ENCODE results near the gene LENG9. TPM values are rescaled to one million over a fixed set of nuclear protein-coding genes. Genes with fewer than 3 reads are reported as not detected.
"Not testable (repeated sequence)": the region's sequence is repeated elsewhere in the genome, so short reads cannot be mapped to it uniquely, and the experiment has no call there.

The LENG9 gene
- total RNA-seq, 1 donor: 3.3 TPM

- not testable (repeated sequence) for H3K9me3 ChIP-seq (ENCODE audit: low read depth, low read length); H3K4me3 ChIP-seq (ENCODE audit: low read length)
- peaks cover 26% of the 10 kb centered on the region for H3K27me3 ChIP-seq (ENCODE audit: insufficient read depth, low read length)
- H3K4me1 ChIP-seq (ENCODE audit: insufficient read depth, low read length): peaks cover 36% of the 10 kb centered on the region
Measured at GRCh38 chr19:54466110-54466480, 2.5 kb upstream of the LENG9 start.

- peaks cover 21% of the 10 kb centered on the region for H3K27me3 ChIP-seq (ENCODE audit: insufficient read depth, low read length)
- H3K9me3 ChIP-seq (ENCODE audit: low read depth, low read length): no peaks in the 10 kb centered on the region
- no peak overlapping the region for H3K4me3 ChIP-seq (ENCODE audit: low read length)
- H3K4me1 ChIP-seq (ENCODE audit: insufficient read depth, low read length): peaks cover 33% of the 10 kb centered on the region
Measured at GRCh38 chr19:54465426-54466109, 2.0 kb upstream of the LENG9 start.

GRCh38 chr19:54464630-54465425 is 1.2 kb upstream of the LENG9 start:
- Histone ChIP-seq H3K27me3 (ENCODE audit: insufficient read depth, low read length) (peaks cover 13% of the 10 kb centered on the region), H3K9me3 (ENCODE audit: low read depth, low read length) (no peaks in the 10 kb centered on the region), H3K4me3 (ENCODE audit: low read length) (peak overlapping the region; percentile 61), H3K4me1 (ENCODE audit: insufficient read depth, low read length) (peaks cover 33% of the 10 kb centered on the region)

- H3K27me3 ChIP-seq (ENCODE audit: insufficient read depth, low read length): peaks cover 7% of the 10 kb centered on the region
- H3K4me1 ChIP-seq (ENCODE audit: insufficient read depth, low read length): peaks cover 33% of the 10 kb centered on the region
- no peaks in the 10 kb centered on the region for H3K9me3 ChIP-seq (ENCODE audit: low read depth, low read length)
- H3K4me3 ChIP-seq (ENCODE audit: low read length): peak overlapping the region; percentile 61
Measured at GRCh38 chr19:54464044-54464629, 559 bp upstream of the LENG9 start.

- Histone ChIP-seq H3K4me3 (ENCODE audit: low read length) (peak overlapping the region; percentile 61), H3K4me1 (ENCODE audit: insufficient read depth, low read length) (peaks cover 33% of the 10 kb centered on the region), H3K9me3 (ENCODE audit: low read depth, low read length) (no peaks in the 10 kb centered on the region), H3K27me3 (ENCODE audit: insufficient read depth, low read length) (peaks cover 2% of the 10 kb centered on the region)
Measured at GRCh38 chr19:54462655-54463530, 685 bp downstream of the LENG9 start.

- H3K4me1 ChIP-seq (ENCODE audit: insufficient read depth, low read length): peaks cover 33% of the 10 kb centered on the region
- H3K27me3 ChIP-seq (ENCODE audit: insufficient read depth, low read length): no peaks in the 10 kb centered on the region
- no peak overlapping the region for H3K4me3 ChIP-seq (ENCODE audit: low read length)
- H3K9me3 ChIP-seq (ENCODE audit: low read depth, low read length): no peaks in the 10 kb centered on the region
Measured at GRCh38 chr19:54462047-54462654, 1.4 kb downstream of the LENG9 start.

GRCh38 chr19:54461613-54462012 is 2.0 kb downstream of the LENG9 start:
- Histone ChIP-seq H3K9me3 (ENCODE audit: low read depth, low read length) (no peaks in the 10 kb centered on the region), H3K4me3 (ENCODE audit: low read length) (no peak overlapping the region), H3K4me1 (ENCODE audit: insufficient read depth, low read length) (peaks cover 33% of the 10 kb centered on the region), H3K27me3 (ENCODE audit: insufficient read depth, low read length) (no peaks in the 10 kb centered on the region)

GRCh38 chr19:54461210-54461609 is 2.4 kb downstream of the LENG9 start:
- Histone ChIP-seq H3K27me3 (ENCODE audit: insufficient read depth, low read length) (no peaks in the 10 kb centered on the region), H3K9me3 (ENCODE audit: low read depth, low read length) (no peaks in the 10 kb centered on the region), H3K4me3 (ENCODE audit: low read length) (no peak overlapping the region), H3K4me1 (ENCODE audit: insufficient read depth, low read length) (peaks cover 33% of the 10 kb centered on the region)

- Histone ChIP-seq H3K4me3 (ENCODE audit: low read length) (no peak overlapping the region), H3K4me1 (ENCODE audit: insufficient read depth, low read length) (peaks cover 33% of the 10 kb centered on the region), H3K27me3 (ENCODE audit: insufficient read depth, low read length) (no peaks in the 10 kb centered on the region), H3K9me3 (ENCODE audit: low read depth, low read length) (no peaks in the 10 kb centered on the region)
Measured at GRCh38 chr19:54460230-54461005, 3.2 kb downstream of the LENG9 start.

- H3K9me3 ChIP-seq (ENCODE audit: low read depth, low read length): no peaks in the 10 kb centered on the region
- H3K4me1 ChIP-seq (ENCODE audit: insufficient read depth, low read length): peaks cover 29% of the 10 kb centered on the region
- no peak overlapping the region for H3K4me3 ChIP-seq (ENCODE audit: low read length)
- no peaks in the 10 kb centered on the region for H3K27me3 ChIP-seq (ENCODE audit: insufficient read depth, low read length)
Measured at GRCh38 chr19:54459282-54460229, 4.0 kb downstream of the LENG9 start.

GRCh38 chr19:54458648-54459281 is 4.8 kb downstream of the LENG9 start:
- no peaks in the 10 kb centered on the region for H3K27me3 ChIP-seq (ENCODE audit: insufficient read depth, low read length)
- H3K4me3 ChIP-seq (ENCODE audit: low read length): no peak overlapping the region
- H3K9me3 ChIP-seq (ENCODE audit: low read depth, low read length): no peaks in the 10 kb centered on the region
- H3K4me1 ChIP-seq (ENCODE audit: insufficient read depth, low read length): peaks cover 21% of the 10 kb centered on the region

GRCh38 chr19:54457773-54458647 is 5.6 kb downstream of the LENG9 start:
- no peak overlapping the region for H3K4me3 ChIP-seq (ENCODE audit: low read length)
- peaks cover 13% of the 10 kb centered on the region for H3K4me1 ChIP-seq (ENCODE audit: insufficient read depth, low read length)
- H3K9me3 ChIP-seq (ENCODE audit: low read depth, low read length): no peaks in the 10 kb centered on the region
- no peaks in the 10 kb centered on the region for H3K27me3 ChIP-seq (ENCODE audit: insufficient read depth, low read length)

All from mononuclear cell (primary cell).